K562 (cell line): ENCODE measurements around the gene RHOV. TPM values are rescaled to one million over a fixed set of nuclear protein-coding genes. Genes with fewer than 3 reads are reported as not detected.

ENCODE experiments used
- ARNT ChIP-seq, 2 experiments: fragments of 450-650 bp; IDR thresholded peaks; 2 replicates each; pipeline ENCODE4 v1.6.1; 2016; ENCODE audit warnings: mild to moderate bottlenecking in 1 of 2
- BRD4 ChIP-seq: fragments of 200-600 bp; sonication (generic); IDR thresholded peaks from 2 replicates; pipeline ENCODE4 v1.6.1; 2017; ENCODE audit warnings: inconsistent platforms
- EP300 ChIP-seq: IDR thresholded peaks from 2 replicates; pipeline ENCODE4 v1.6.1; 2012; ENCODE audit warnings: low read length, improper control_type of control experiment
- EP400 ChIP-seq: fragments of 450-650 bp; IDR thresholded peaks from 2 replicates; pipeline ENCODE4 v1.6.1; 2017; ENCODE audit warnings: antibody characterized with exemption, mild to moderate bottlenecking, moderate library complexity
- FOSL1 ChIP-seq: fragments of 200-800 bp; sonication (Bioruptor generic); conservative IDR thresholded peaks from 2 replicates; pipeline ENCODE4 v1.6.1; 2016; ENCODE audit warnings: missing genetic modification characterization, missing compliant biosample characterization
- FOXJ2 ChIP-seq: fragments of 200-800 bp; sonication (Bioruptor generic); IDR thresholded peaks from 2 replicates; pipeline ENCODE4 v1.6.1; 2016; ENCODE audit warnings: missing genetic modification characterization, missing compliant biosample characterization
- HBP1 ChIP-seq: fragments of 450-650 bp; formaldehyde crosslinking; IDR thresholded peaks from 2 replicates; pipeline ENCODE4 v1.4.0; 2022; ENCODE audit warnings: missing genetic modification characterization
- MXD1 ChIP-seq: fragments of 250-450 bp; sonication (Bioruptor Pico); IDR thresholded peaks from 2 replicates; pipeline ENCODE4 v1.8.0; 2021; ENCODE audit warnings: borderline replicate concordance, mild to moderate bottlenecking, moderate library complexity; ENCODE audit not compliant: poor library complexity, severe bottlenecking
- NR2C2 ChIP-seq, 2 experiments: fragments of 200-800 bp in 1 of 2; sonication (Bioruptor generic) in 1 of 2; sonication (generic) in 1 of 2; formaldehyde crosslinking in 1 of 2; IDR thresholded peaks; 2 replicates each; pipeline versions ENCODE4 v1.6.1 to v1.8.0; 2016 to 2022; ENCODE audit warnings: mild to moderate bottlenecking in 1 of 2, missing compliant biosample characterization in 1 of 2, missing genetic modification characterization in 1 of 2, missing genetic modification reagents in 1 of 2
- POLR2AphosphoS2 ChIP-seq: IDR thresholded peaks from 2 replicates; pipeline ENCODE4 v1.6.1; 2012; ENCODE audit warnings: low read length, improper control_type of control experiment
- RBM14 ChIP-seq: fragments of 200-400 bp; formaldehyde crosslinking; IDR thresholded peaks from 2 replicates; pipeline ENCODE4 v1.6.1; 2018; ENCODE audit warnings: low read depth, mild to moderate bottlenecking, low read length, moderate library complexity, borderline replicate concordance; ENCODE audit not compliant: insufficient read depth
- RNF2 ChIP-seq: sonication (generic); IDR thresholded peaks from 2 replicates; pipeline ENCODE4 v1.6.1; 2016
- RUNX1 ChIP-seq: sonication (generic); IDR thresholded peaks from 2 replicates; pipeline ENCODE4 v1.6.1; 2016; ENCODE audit warnings: antibody characterized with exemption, low read depth
- TGIF2 ChIP-seq: sonication (generic); formaldehyde crosslinking; IDR thresholded peaks from 2 replicates; pipeline ENCODE4 v1.8.1; 2022; ENCODE audit warnings: mild to moderate bottlenecking, missing genetic modification reagents, moderate library complexity
- USF1 ChIP-seq: sonication (generic); formaldehyde crosslinking; IDR thresholded peaks from 2 replicates; pipeline ENCODE4 v1.9.0; 2022; ENCODE audit warnings: mild to moderate bottlenecking, missing genetic modification reagents
- ZBTB5 ChIP-seq: fragments of 450-650 bp; IDR thresholded peaks from 2 replicates; pipeline ENCODE4 v1.6.1; 2017; ENCODE audit warnings: antibody characterized with exemption
- ZNF175 ChIP-seq: fragments of 200-800 bp; sonication (Bioruptor generic); IDR thresholded peaks from 2 replicates; pipeline ENCODE4 v1.6.1; 2016; ENCODE audit warnings: low read depth, mild to moderate bottlenecking, missing genetic modification characterization, missing compliant biosample characterization
- ZNF263 ChIP-seq: sonication (generic); formaldehyde crosslinking; IDR thresholded peaks from 2 replicates; pipeline ENCODE4 v1.8.0; 2022; ENCODE audit warnings: mild to moderate bottlenecking, missing genetic modification reagents, borderline replicate concordance
- ZNF589 ChIP-seq: fragments of 200-800 bp; sonication (Bioruptor generic); IDR thresholded peaks from 2 replicates; pipeline ENCODE4 v1.6.1; 2016; ENCODE audit warnings: low read depth, missing genetic modification characterization, missing compliant biosample characterization
- ZNF639 ChIP-seq, 2 experiments: fragments of 200-800 bp in 1 of 2; sonication (Bioruptor generic) in 1 of 2; sonication (generic) in 1 of 2; formaldehyde crosslinking in 1 of 2; IDR thresholded peaks in 1 of 2; conservative IDR thresholded peaks in 1 of 2; 2 replicates each; pipeline versions ENCODE4 v1.5.0 to v1.6.1; 2016 to 2020; ENCODE audit warnings: missing compliant biosample characterization in 1 of 2, missing genetic modification characterization in 1 of 2, missing genetic modification reagents in 1 of 2
- polyA plus RNA-seq, 8 experiments: library from polyadenylated mRNA; depleted of rRNA in 4 of 8; stranded (reverse) in 5 of 8; unstranded in 3 of 8; fragments of >200 nt; fragmentation: Nextera tagmentation in 2 of 8; fragmentation: Illumina TruSeq in 1 of 8; extraction: Ambion mirVana in 2 of 8; extraction: Trizol in 1 of 8; gene quantifications; 2 replicates each; pipeline versions ENCODE4 v1.2.1 to v1.2.3, GENCODE V29; 2011 to 2014; ENCODE audit warnings: inconsistent platforms in 1 of 8, missing spikeins in 1 of 8
- total RNA-seq, 7 experiments: library from RNA; depleted of rRNA in 6 of 7; stranded (reverse); fragments of >200 nt in 6 of 7; fragmentation: Illumina TruSeq in 2 of 7; extraction: Trizol in 2 of 7; gene quantifications; 2 replicates each; pipeline versions ENCODE4 v1.2.1 to v1.2.3, GENCODE V29; 2011 to 2021; ENCODE audit warnings: low replicate concordance in 1 of 7

RHOV gene
- total and polyA plus RNA-seq, 9 of the 15 experiments (the other 6 are each of a cell fraction or from before 2014, with no cell fraction given): 0.08 to 2.0 (median 1.1) TPM

- TF ChIP-seq RUNX1 (0 out of 2 replicates have a peak, but pooled peaks have one; percentile 65), MXD1 (CRISPR knock-in tag) (no peak), ZBTB5 (no peak), RNF2 (peak; percentile 72; the same call in 1 of the 2 replicates), FOSL1 (tag) (peak; percentile 97), POLR2AphosphoS2 (no peak), ZNF175 (CRISPR knock-in tag) (peak; percentile 82), EP400 (0 out of 2 replicates have a peak, but pooled peaks have one; percentile 19), RBM14 (no peak), USF1 (CRISPR knock-in tag) (peak; percentile 14; the same call in 1 of the 2 replicates), ZNF263 (CRISPR knock-in tag) (no peak), HBP1 (CRISPR knock-in tag) (no peak), ZNF639 (CRISPR knock-in tag; conservative IDR thresholded peaks at IDR 0.05 in 1 of 2, IDR thresholded peaks at IDR 0.05 in 1 of 2) (peak in 1 of 2 experiments; percentile 67; a peak in 1 of 4 replicates), EP300 (peak; percentile 97), FOXJ2 (tag) (peak; percentile 86), NR2C2 (CRISPR knock-in tag; IDR thresholded peaks at IDR 0.05) (no peak), NR2C2 (tag; IDR thresholded peaks at IDR 0.05) (peak; percentile 75; the same call in 1 of the 2 replicates), ZNF589 (CRISPR knock-in tag) (peak; percentile 76), TGIF2 (CRISPR knock-in tag) (no peak), BRD4 (no peak), ARNT (IDR thresholded peaks at IDR 0.05) (peak in 1 of 2 experiments; percentile 86; a peak in 2 of 4 replicates)
Observed at GRCh38 chr15:40825661-40826422, 48.2 kb downstream of the RHOV start (continued).
